H9 (cell line): ENCODE results near the gene HBG2. TPM values are rescaled to one million over a fixed set of nuclear protein-coding genes. Genes with fewer than 3 reads are reported as not detected.

ENCODE experiments used
- DNase-seq: peaks from one replicate; pipeline ENCODE4 v3.0.0-alpha.2; 2017
- H2AFZ ChIP-seq: one replicate; pipeline ENCODE4 v1.6.1; 2013; ENCODE audit warnings: mild to moderate bottlenecking, low read length, control low read depth, moderate library complexity
- H2AK5ac ChIP-seq: 2 replicates; pipeline ENCODE4 v1.6.1; 2013; ENCODE audit warnings: low read length, control low read depth, mixed read lengths; ENCODE audit not compliant: insufficient read length
- H2BK120ac ChIP-seq: one replicate; pipeline ENCODE4 v1.6.1; 2013; ENCODE audit warnings: low read depth, mild to moderate bottlenecking, low read length, control low read depth, inconsistent platforms; ENCODE audit not compliant: poor library complexity, severe bottlenecking
- H2BK12ac ChIP-seq: 2 replicates; pipeline ENCODE4 v1.6.1; 2013; ENCODE audit warnings: low read length, control low read depth, mixed read lengths, low read depth; ENCODE audit not compliant: insufficient read length
- H2BK15ac ChIP-seq: 2 replicates; pipeline ENCODE4 v1.6.1; 2013; ENCODE audit warnings: low read depth, low read length, control low read depth
- H2BK20ac ChIP-seq: one replicate; pipeline ENCODE4 v1.6.1; 2013; ENCODE audit warnings: low read depth, mild to moderate bottlenecking, low read length, control low read depth, inconsistent platforms; ENCODE audit not compliant: poor library complexity, severe bottlenecking
- H2BK5ac ChIP-seq: 2 replicates; pipeline ENCODE4 v1.6.1; 2013; ENCODE audit warnings: low read length, control low read depth, mixed read lengths; ENCODE audit not compliant: insufficient read length
- H3K14ac ChIP-seq: 2 replicates; pipeline ENCODE4 v1.6.1; 2013; ENCODE audit warnings: low read length, control low read depth; ENCODE audit not compliant: insufficient read depth
- H3K18ac ChIP-seq: 2 replicates; pipeline ENCODE4 v1.6.1; 2013; ENCODE audit warnings: low read depth, mild to moderate bottlenecking, mixed read lengths, low read length, control low read depth; ENCODE audit not compliant: insufficient read length
- H3K23ac ChIP-seq: 2 replicates; pipeline ENCODE4 v1.6.1; 2013; ENCODE audit warnings: low read length, control low read depth, mixed read lengths, low read depth; ENCODE audit not compliant: insufficient read length
- H3K23me2 ChIP-seq: 2 replicates; pipeline ENCODE4 v1.6.1; 2013; ENCODE audit warnings: low read depth, mild to moderate bottlenecking, mixed read lengths, low read length, control low read depth; ENCODE audit not compliant: insufficient read length, poor library complexity, severe bottlenecking
- H3K27ac ChIP-seq: 2 replicates; pipeline ENCODE4 v1.5.1; 2013; ENCODE audit warnings: low read length, control low read depth, mixed read lengths, low read depth; ENCODE audit not compliant: insufficient read length
- H3K27me3 ChIP-seq: 2 replicates; pipeline ENCODE4 v1.6.1; 2013; ENCODE audit warnings: low read length, control low read depth, inconsistent platforms; ENCODE audit not compliant: insufficient read depth
- H3K4ac ChIP-seq: 2 replicates; pipeline ENCODE4 v1.6.1; 2013; ENCODE audit warnings: low read depth, mild to moderate bottlenecking, control low read depth, inconsistent platforms, low read length, moderate library complexity
- H3K4me1 ChIP-seq: 2 replicates; pipeline ENCODE4 v1.6.1; 2013; ENCODE audit warnings: low read length, control low read depth, inconsistent platforms; ENCODE audit not compliant: insufficient read depth
- H3K4me2 ChIP-seq: 2 replicates; pipeline ENCODE4 v1.6.1; 2013; ENCODE audit warnings: low read length, control low read depth, mixed read lengths; ENCODE audit not compliant: insufficient read length, insufficient read depth
- H3K56ac ChIP-seq: 2 replicates; pipeline ENCODE4 v1.6.1; 2013; ENCODE audit warnings: low read depth, mild to moderate bottlenecking, mixed read lengths, low read length, control low read depth; ENCODE audit not compliant: insufficient read length
- H3K79me1 ChIP-seq: 2 replicates; pipeline ENCODE4 v1.6.1; 2013; ENCODE audit warnings: low read depth, mild to moderate bottlenecking, moderate library complexity, low read length, control low read depth, inconsistent platforms; ENCODE audit not compliant: insufficient read depth, poor library complexity, severe bottlenecking
- H3K79me2 ChIP-seq: 2 replicates; pipeline ENCODE4 v1.6.1; 2013; ENCODE audit warnings: low read length, control low read depth, inconsistent platforms; ENCODE audit not compliant: insufficient read depth
- H3K9ac ChIP-seq: 2 replicates; pipeline ENCODE4 v1.6.1; 2013; ENCODE audit warnings: low read length, control low read depth, mixed read lengths; ENCODE audit not compliant: insufficient read length; ENCODE audit errors: extremely low read depth
- H3K9me3 ChIP-seq: one replicate; pipeline ENCODE4 v1.6.1; 2013; ENCODE audit warnings: low read depth, low read length, inconsistent platforms; ENCODE audit not compliant: control insufficient read depth
- H3T11ph ChIP-seq: one replicate; pipeline ENCODE4 v1.6.1; 2013; ENCODE audit warnings: mild to moderate bottlenecking, low read length, control low read depth, inconsistent platforms
- H4K20me1 ChIP-seq: one replicate; pipeline ENCODE4 v1.6.1; 2013; ENCODE audit not compliant: control insufficient read depth, insufficient read length, insufficient read depth
- H4K5ac ChIP-seq: 2 replicates; pipeline ENCODE4 v1.6.1; 2013; ENCODE audit warnings: low read depth, mild to moderate bottlenecking, mixed read lengths, low read length, control low read depth; ENCODE audit not compliant: insufficient read length
- H4K8ac ChIP-seq: replicated peaks from 2 replicates; pipeline ENCODE4 v1.6.1; 2013; ENCODE audit warnings: low read length, control low read depth, mixed read lengths, low read depth; ENCODE audit not compliant: insufficient read length
- H4K91ac ChIP-seq: 2 replicates; pipeline ENCODE4 v1.6.1; 2013; ENCODE audit warnings: low read depth, mild to moderate bottlenecking, moderate library complexity, mixed read lengths, low read length, control low read depth; ENCODE audit not compliant: insufficient read length
- H3K27ac Mint-ChIP-seq, 3 experiments: 2 replicates in 2 of 3; 3 replicates in 1 of 3; pipeline ENCODE4 v1.8.0; 2020 to 2021; ENCODE audit warnings: mixed read lengths in 3 of 3, mild to moderate bottlenecking in 1 of 3, moderate library complexity in 1 of 3
- H3K27me3 Mint-ChIP-seq: 2 replicates; pipeline ENCODE4 v1.8.0; 2021; ENCODE audit warnings: low read depth, mild to moderate bottlenecking, moderate library complexity, mixed read lengths
- H3K36me3 Mint-ChIP-seq, 3 experiments: 2 replicates in 2 of 3; 3 replicates in 1 of 3; pipeline ENCODE4 v1.8.0; 2020 to 2021; ENCODE audit warnings: low read depth in 3 of 3, mixed read lengths in 3 of 3; ENCODE audit not compliant: insufficient read depth in 1 of 3
- H3K4me1 Mint-ChIP-seq, 2 experiments: 2 replicates each; pipeline ENCODE4 v1.8.0; 2020; ENCODE audit warnings: mixed read lengths in 2 of 2
- H3K4me3 Mint-ChIP-seq, 2 experiments: 2 replicates in 1 of 2; 3 replicates in 1 of 2; pipeline ENCODE4 v1.8.0; 2020 to 2021; ENCODE audit warnings: mild to moderate bottlenecking in 2 of 2, mixed read lengths in 2 of 2, moderate library complexity in 1 of 2
- H3K9me3 Mint-ChIP-seq, 2 experiments: 2 replicates in 1 of 2; 3 replicates in 1 of 2; pipeline ENCODE4 v1.8.0; 2020; ENCODE audit warnings: mild to moderate bottlenecking in 2 of 2, mixed read lengths in 2 of 2, moderate library complexity in 1 of 2
- WGBS: extraction: QIAGEN DNeasy Blood & Tissue Kit; methylation state at CpG from one replicate; pipeline ENCODE4 v1.1.7; 2013; ENCODE audit warnings: missing lambda C conversion rate, low lambda C conversion rate, mixed read lengths; ENCODE audit not compliant: insufficient read length; ENCODE audit errors: extremely low coverage; 5-methylcytosine and 5-hydroxymethylcytosine counted together
- total RNA-seq: library from RNA; stranded (reverse); gene quantifications from 2 replicates; pipeline ENCODE4 v1.2.1, GENCODE V29; 2021
- TF ChIP-seq, protein P1 (sequence below): fragments of 200-600 bp; sonication (generic); conservative IDR thresholded peaks from 3 replicates; pipeline ENCODE4 v1.8.0; 2021; ENCODE audit warnings: antibody characterized with exemption, mild to moderate bottlenecking

Gene HBG2
- total RNA-seq, 1 experiment from 2014 or later, result not detected

GRCh38 chr11:5231111-5231510 lies 23.5 kb downstream of the HBG2 start:
- H2BK15ac ChIP-seq, result no peak overlapping the region
- H3K4ac ChIP-seq, result no peak overlapping the region
- H3K9me3 Mint-ChIP-seq, result no peaks in the 10 kb centered on the region
- no peaks in the 10 kb centered on the region for H3K79me1 ChIP-seq
- no peak overlapping the region for H2BK12ac ChIP-seq
- no peak overlapping the region for H4K91ac ChIP-seq
- H4K20me1 ChIP-seq, result no peaks in the 10 kb centered on the region
- H3K14ac ChIP-seq, result no peak overlapping the region
- H3K56ac ChIP-seq, result no peak overlapping the region
- no peaks in the 10 kb centered on the region for H3K79me2 ChIP-seq
- H4K5ac ChIP-seq, result no peak overlapping the region
- TF ChIP-seq, protein P1, sequence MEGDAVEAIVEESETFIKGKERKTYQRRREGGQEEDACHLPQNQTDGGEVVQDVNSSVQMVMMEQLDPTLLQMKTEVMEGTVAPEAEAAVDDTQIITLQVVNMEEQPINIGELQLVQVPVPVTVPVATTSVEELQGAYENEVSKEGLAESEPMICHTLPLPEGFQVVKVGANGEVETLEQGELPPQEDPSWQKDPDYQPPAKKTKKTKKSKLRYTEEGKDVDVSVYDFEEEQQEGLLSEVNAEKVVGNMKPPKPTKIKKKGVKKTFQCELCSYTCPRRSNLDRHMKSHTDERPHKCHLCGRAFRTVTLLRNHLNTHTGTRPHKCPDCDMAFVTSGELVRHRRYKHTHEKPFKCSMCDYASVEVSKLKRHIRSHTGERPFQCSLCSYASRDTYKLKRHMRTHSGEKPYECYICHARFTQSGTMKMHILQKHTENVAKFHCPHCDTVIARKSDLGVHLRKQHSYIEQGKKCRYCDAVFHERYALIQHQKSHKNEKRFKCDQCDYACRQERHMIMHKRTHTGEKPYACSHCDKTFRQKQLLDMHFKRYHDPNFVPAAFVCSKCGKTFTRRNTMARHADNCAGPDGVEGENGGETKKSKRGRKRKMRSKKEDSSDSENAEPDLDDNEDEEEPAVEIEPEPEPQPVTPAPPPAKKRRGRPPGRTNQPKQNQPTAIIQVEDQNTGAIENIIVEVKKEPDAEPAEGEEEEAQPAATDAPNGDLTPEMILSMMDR, result no peak
- H3K27ac ChIP-seq, result no peak overlapping the region
- H3K9me3 ChIP-seq, result no peaks in the 10 kb centered on the region
- H3K4me2 ChIP-seq, result no peak overlapping the region
- no peak overlapping the region for H3K27ac Mint-ChIP-seq
- H3T11ph ChIP-seq, result no peak overlapping the region
- H3K4me3 Mint-ChIP-seq, result no peak overlapping the region
- H3K9ac ChIP-seq, result no peak overlapping the region
- H3K27me3 ChIP-seq, result no peaks in the 10 kb centered on the region
- DNase-seq, result no peak
- no peak overlapping the region for H2AK5ac ChIP-seq
- no peak overlapping the region for H2AFZ ChIP-seq
- WGBS, result no CpG with 5 or more reads among the region's 2 CpGs
- H3K27me3 Mint-ChIP-seq, result peaks cover 6% of the 10 kb centered on the region
- no peaks in the 10 kb centered on the region for H3K4me1 ChIP-seq
- no peaks in the 10 kb centered on the region for H3K36me3 Mint-ChIP-seq
- H2BK5ac ChIP-seq, result no peak overlapping the region
- H3K23me2 ChIP-seq, result no peaks in the 10 kb centered on the region
- no peak overlapping the region for H4K8ac ChIP-seq
- H3K18ac ChIP-seq, result no peak overlapping the region
- H2BK120ac ChIP-seq, result no peak overlapping the region
- H3K4me1 Mint-ChIP-seq, result no peaks in the 10 kb centered on the region
- no peak overlapping the region for H3K23ac ChIP-seq
- no peak overlapping the region for H2BK20ac ChIP-seq
